ENCODE data around the gene PEX26. TPM values are rescaled to one million over a fixed set of nuclear protein-coding genes. Genes with fewer than 3 reads are reported as not detected.

PEX26 gene
- total and polyA plus RNA-seq, 2 of the 13 experiments (the other 11 are each of a cell fraction or from before 2014, with no cell fraction given): 10.6 to 25.1 TPM

DNA sequence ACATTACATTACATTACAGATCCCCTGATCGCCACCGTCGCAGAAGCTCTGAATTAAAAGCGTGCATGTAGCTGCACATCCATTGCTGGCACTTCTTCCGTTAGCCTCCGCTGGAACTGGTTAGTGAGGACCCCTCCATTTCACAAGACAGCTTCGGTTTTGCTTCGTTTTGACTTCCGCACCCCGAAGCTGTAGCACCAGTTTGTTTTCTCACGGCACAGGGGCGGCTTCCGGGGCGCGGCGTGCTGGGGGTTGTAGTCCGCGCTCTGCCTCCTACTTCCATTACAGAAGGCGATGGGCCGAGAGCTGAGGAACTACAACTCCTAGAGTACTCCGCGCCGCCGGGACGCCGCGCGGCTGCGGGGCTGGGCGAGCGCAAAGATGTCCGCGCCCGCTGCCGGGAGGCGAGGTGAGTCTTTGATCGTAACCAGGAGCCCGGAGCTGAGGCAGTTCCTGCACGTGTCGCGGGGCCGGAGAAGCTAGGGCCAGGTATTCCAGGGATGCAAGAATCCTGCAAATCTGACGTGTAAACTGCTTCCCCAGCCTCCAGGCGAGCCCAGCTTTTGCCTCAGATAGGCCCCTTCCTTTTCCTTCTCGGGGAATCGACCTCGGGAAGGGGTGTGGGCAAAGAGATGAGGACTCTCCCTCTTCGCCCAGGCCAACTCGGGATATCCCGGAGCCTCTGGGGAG lies at the start of gene PEX26 (continued):
- TF ChIP-seq, protein P1, sequence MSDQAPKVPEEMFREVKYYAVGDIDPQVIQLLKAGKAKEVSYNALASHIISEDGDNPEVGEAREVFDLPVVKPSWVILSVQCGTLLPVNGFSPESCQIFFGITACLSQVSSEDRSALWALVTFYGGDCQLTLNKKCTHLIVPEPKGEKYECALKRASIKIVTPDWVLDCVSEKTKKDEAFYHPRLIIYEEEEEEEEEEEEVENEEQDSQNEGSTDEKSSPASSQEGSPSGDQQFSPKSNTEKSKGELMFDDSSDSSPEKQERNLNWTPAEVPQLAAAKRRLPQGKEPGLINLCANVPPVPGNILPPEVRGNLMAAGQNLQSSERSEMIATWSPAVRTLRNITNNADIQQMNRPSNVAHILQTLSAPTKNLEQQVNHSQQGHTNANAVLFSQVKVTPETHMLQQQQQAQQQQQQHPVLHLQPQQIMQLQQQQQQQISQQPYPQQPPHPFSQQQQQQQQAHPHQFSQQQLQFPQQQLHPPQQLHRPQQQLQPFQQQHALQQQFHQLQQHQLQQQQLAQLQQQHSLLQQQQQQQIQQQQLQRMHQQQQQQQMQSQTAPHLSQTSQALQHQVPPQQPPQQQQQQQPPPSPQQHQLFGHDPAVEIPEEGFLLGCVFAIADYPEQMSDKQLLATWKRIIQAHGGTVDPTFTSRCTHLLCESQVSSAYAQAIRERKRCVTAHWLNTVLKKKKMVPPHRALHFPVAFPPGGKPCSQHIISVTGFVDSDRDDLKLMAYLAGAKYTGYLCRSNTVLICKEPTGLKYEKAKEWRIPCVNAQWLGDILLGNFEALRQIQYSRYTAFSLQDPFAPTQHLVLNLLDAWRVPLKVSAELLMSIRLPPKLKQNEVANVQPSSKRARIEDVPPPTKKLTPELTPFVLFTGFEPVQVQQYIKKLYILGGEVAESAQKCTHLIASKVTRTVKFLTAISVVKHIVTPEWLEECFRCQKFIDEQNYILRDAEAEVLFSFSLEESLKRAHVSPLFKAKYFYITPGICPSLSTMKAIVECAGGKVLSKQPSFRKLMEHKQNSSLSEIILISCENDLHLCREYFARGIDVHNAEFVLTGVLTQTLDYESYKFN (CRISPR knock-in tag; conservative IDR thresholded peaks at IDR 0.05): no peak
- TF ChIP-seq ZNF670 (CRISPR knock-in tag; IDR thresholded peaks at IDR 0.05; ENCODE audit: borderline replicate concordance): no peak; the same call in 1 of the 2 replicates
- TF ChIP-seq SYNCRIP (IDR thresholded peaks at IDR 0.05; ENCODE audit: insufficient read depth, low read depth, low read length): no peak
- TF ChIP-seq ZFP82 (CRISPR knock-in tag; IDR thresholded peaks at IDR 0.05; ENCODE audit: borderline replicate concordance): no peak
- TF ChIP-seq TBX2 (CRISPR knock-in tag; IDR thresholded peaks at IDR 0.05; ENCODE audit: borderline replicate concordance): no peak; the same call in 1 of the 2 replicates
- TF ChIP-seq, protein P2, sequence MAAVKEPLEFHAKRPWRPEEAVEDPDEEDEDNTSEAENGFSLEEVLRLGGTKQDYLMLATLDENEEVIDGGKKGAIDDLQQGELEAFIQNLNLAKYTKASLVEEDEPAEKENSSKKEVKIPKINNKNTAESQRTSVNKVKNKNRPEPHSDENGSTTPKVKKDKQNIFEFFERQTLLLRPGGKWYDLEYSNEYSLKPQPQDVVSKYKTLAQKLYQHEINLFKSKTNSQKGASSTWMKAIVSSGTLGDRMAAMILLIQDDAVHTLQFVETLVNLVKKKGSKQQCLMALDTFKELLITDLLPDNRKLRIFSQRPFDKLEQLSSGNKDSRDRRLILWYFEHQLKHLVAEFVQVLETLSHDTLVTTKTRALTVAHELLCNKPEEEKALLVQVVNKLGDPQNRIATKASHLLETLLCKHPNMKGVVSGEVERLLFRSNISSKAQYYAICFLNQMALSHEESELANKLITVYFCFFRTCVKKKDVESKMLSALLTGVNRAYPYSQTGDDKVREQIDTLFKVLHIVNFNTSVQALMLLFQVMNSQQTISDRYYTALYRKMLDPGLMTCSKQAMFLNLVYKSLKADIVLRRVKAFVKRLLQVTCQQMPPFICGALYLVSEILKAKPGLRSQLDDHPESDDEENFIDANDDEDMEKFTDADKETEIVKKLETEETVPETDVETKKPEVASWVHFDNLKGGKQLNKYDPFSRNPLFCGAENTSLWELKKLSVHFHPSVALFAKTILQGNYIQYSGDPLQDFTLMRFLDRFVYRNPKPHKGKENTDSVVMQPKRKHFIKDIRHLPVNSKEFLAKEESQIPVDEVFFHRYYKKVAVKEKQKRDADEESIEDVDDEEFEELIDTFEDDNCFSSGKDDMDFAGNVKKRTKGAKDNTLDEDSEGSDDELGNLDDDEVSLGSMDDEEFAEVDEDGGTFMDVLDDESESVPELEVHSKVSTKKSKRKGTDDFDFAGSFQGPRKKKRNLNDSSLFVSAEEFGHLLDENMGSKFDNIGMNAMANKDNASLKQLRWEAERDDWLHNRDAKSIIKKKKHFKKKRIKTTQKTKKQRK (IDR thresholded peaks at IDR 0.05; ENCODE audit: low read length): no peak
- no peak for TF ChIP-seq ZNF879 (CRISPR knock-in tag; IDR thresholded peaks at IDR 0.05)
- TF ChIP-seq, protein P3, sequence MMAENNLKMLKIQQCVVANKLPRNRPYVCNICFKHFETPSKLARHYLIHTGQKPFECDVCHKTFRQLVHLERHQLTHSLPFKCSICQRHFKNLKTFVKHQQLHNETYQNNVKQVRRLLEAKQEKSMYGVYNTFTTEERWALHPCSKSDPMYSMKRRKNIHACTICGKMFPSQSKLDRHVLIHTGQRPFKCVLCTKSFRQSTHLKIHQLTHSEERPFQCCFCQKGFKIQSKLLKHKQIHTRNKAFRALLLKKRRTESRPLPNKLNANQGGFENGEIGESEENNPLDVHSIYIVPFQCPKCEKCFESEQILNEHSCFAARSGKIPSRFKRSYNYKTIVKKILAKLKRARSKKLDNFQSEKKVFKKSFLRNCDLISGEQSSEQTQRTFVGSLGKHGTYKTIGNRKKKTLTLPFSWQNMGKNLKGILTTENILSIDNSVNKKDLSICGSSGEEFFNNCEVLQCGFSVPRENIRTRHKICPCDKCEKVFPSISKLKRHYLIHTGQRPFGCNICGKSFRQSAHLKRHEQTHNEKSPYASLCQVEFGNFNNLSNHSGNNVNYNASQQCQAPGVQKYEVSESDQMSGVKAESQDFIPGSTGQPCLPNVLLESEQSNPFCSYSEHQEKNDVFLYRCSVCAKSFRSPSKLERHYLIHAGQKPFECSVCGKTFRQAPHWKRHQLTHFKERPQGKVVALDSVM (CRISPR knock-in tag; IDR thresholded peaks at IDR 0.05): no peak
- no peak for TF ChIP-seq SRSF4 (IDR thresholded peaks at IDR 0.05; ENCODE audit: low read depth, low read length, poor library complexity, severe bottlenecking)
- TF ChIP-seq HIVEP1 (CRISPR knock-in tag; IDR thresholded peaks at IDR 0.05): no peak
- TF ChIP-seq, protein P4, sequence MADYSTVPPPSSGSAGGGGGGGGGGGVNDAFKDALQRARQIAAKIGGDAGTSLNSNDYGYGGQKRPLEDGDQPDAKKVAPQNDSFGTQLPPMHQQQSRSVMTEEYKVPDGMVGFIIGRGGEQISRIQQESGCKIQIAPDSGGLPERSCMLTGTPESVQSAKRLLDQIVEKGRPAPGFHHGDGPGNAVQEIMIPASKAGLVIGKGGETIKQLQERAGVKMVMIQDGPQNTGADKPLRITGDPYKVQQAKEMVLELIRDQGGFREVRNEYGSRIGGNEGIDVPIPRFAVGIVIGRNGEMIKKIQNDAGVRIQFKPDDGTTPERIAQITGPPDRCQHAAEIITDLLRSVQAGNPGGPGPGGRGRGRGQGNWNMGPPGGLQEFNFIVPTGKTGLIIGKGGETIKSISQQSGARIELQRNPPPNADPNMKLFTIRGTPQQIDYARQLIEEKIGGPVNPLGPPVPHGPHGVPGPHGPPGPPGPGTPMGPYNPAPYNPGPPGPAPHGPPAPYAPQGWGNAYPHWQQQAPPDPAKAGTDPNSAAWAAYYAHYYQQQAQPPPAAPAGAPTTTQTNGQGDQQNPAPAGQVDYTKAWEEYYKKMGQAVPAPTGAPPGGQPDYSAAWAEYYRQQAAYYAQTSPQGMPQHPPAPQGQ (CRISPR knock-in tag; IDR thresholded peaks at IDR 0.05; ENCODE audit: borderline replicate concordance): no peak
- no peak for TF ChIP-seq NFATC3 (CRISPR knock-in tag; IDR thresholded peaks at IDR 0.05)
- TF ChIP-seq ZNF501 (CRISPR knock-in tag; IDR thresholded peaks at IDR 0.05): peak; percentile 85
- peak; percentile 48; the same call in 1 of the 2 replicates for TF ChIP-seq ZNF337 (CRISPR knock-in tag; IDR thresholded peaks at IDR 0.05; ENCODE audit: borderline replicate concordance, low read depth)
- no peak for TF ChIP-seq PRMT3 (CRISPR knock-in tag; IDR thresholded peaks at IDR 0.05; ENCODE audit: borderline replicate concordance, low read depth)
- TF ChIP-seq ZNF775 (CRISPR knock-in tag; IDR thresholded peaks at IDR 0.05; ENCODE audit: borderline replicate concordance): no peak
- TF ChIP-seq ZNF543 (CRISPR knock-in tag; IDR thresholded peaks at IDR 0.05): peak; percentile 60; the same call in 1 of the 2 replicates
